Left lung (tissue), 10 donors: ENCODE data around the gene IGF2BP2. TPM values are rescaled to one million over a fixed set of nuclear protein-coding genes. Genes with fewer than 3 reads are reported as not detected.

Experiments
- ATAC-seq: fragments of 200-7000 bp; cut with Tn5 transposase; one replicate; pipeline ENCODE4 v1.9.1; 2020; ENCODE audit warnings: moderate library complexity
- DNase-seq, 4 donors: peaks; one replicate each; pipeline ENCODE4 v3.0.0-alpha.2; 2013 to 2020
- H3K27ac ChIP-seq, 2 donors: fragments of 200-600 bp; sonication (generic) in 1 of 2; one replicate each; pipeline versions ENCODE4 v1.5.0 to v1.8.0; 2020 to 2021
- H3K27me3 ChIP-seq, 2 donors: fragments of 200-600 bp; sonication (generic) in 1 of 2; one replicate each; pipeline versions ENCODE4 v1.5.0 to v1.8.0; 2020 to 2021
- H3K36me3 ChIP-seq, 2 donors: fragments of 200-600 bp; sonication (generic) in 1 of 2; one replicate each; pipeline versions ENCODE4 v1.5.0 to v1.8.0; 2020 to 2021
- H3K4me1 ChIP-seq, 2 donors: fragments of 200-600 bp; one replicate each; pipeline ENCODE4 v1.8.0; 2021
- H3K4me3 ChIP-seq, 2 donors: fragments of 200-600 bp; sonication (generic) in 1 of 2; one replicate each; pipeline versions ENCODE4 v1.5.0 to v1.8.0; 2020 to 2021; ENCODE audit warnings: mild to moderate bottlenecking in 1 of 2
- H3K9me3 ChIP-seq, 2 donors: fragments of 200-600 bp; sonication (generic) in 1 of 2; one replicate each; pipeline versions ENCODE4 v1.5.0 to v1.8.0; 2020 to 2021
- intact Hi-C, 2 donors: fragments of 100-400 bp; cut with DNase I; formaldehyde crosslinking; loops; one replicate each; pipeline versions ENCODE4 v1.11.2 to v1.14.2; 2022
- polyA plus RNA-seq, 6 donors: library from polyadenylated mRNA; unstranded; fragments of 120-200 nt; gene quantifications; one replicate each; pipeline ENCODE4 v1.2.1, GENCODE V29; 2013; ENCODE audit not compliant: insufficient read length in 6 of 6
- total RNA-seq, 2 donors: library from RNA; stranded (reverse); fragmentation: NEBNext Ultra II Directional; extraction: Animal tissue kit (Norgen Biotek cat#: 25700); gene quantifications; one replicate each; pipeline ENCODE4 v1.2.1, GENCODE V29; 2021
- TF ChIP-seq, protein P1 (sequence below), 2 donors: fragments of 200-600 bp; sonication (generic) in 1 of 2; IDR thresholded peaks; one replicate each; pipeline versions ENCODE4 v1.5.0 to v1.8.0; 2021; ENCODE audit warnings: antibody characterized with exemption in 2 of 2
- donor health status: DM: no; HTN: yes; CAD: no.
- donor health status: DM: no; HTN: no; CAD: no.

The IGF2BP2 gene
- total and polyA plus RNA-seq, 8 donors = 16.8 to 78.9 (median 67.7) TPM

DNA sequence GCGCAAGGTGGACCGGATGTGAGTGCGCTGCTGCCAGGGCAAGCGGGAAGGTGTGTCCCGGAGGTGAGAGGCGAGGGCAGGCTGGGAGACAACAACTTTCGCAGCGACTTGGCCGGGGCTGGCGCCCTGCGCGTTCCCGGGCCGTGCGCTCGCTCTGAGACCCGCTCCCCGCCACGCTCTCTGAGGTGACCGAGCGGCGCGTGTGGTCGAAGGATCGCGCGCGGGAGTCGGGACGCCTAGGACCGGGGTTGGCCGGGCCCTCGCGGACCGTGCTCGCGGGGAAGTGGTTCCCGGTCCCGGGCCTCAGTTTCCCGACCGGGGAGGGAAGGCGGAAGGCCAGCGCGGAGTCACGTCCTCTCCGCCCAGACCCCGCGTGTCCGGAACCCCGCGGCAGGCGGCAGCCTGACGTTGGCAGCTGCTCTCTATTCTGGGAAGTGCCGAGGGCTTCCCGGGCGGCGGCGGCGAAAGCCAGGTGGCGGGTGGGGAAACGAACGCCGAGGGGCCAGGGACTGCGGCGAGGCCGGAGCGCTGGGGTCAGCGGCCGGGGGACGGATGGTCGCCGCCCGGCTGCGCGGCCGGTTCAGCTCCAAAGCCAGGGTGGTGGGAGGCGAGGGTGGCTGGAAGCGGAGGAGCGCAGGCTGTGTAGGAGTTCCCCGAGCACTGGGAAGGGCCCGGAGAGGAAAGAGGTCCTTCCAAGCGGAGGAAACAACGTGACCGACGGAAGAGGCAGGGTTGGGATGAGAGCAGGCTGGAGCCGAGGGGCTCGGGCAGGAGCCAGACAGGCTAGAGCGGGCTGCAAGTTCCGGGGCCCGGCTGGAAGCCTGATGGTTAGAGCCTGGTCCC lies 1.0 kb upstream of the IGF2BP2 start:
- TF ChIP-seq, protein P1, sequence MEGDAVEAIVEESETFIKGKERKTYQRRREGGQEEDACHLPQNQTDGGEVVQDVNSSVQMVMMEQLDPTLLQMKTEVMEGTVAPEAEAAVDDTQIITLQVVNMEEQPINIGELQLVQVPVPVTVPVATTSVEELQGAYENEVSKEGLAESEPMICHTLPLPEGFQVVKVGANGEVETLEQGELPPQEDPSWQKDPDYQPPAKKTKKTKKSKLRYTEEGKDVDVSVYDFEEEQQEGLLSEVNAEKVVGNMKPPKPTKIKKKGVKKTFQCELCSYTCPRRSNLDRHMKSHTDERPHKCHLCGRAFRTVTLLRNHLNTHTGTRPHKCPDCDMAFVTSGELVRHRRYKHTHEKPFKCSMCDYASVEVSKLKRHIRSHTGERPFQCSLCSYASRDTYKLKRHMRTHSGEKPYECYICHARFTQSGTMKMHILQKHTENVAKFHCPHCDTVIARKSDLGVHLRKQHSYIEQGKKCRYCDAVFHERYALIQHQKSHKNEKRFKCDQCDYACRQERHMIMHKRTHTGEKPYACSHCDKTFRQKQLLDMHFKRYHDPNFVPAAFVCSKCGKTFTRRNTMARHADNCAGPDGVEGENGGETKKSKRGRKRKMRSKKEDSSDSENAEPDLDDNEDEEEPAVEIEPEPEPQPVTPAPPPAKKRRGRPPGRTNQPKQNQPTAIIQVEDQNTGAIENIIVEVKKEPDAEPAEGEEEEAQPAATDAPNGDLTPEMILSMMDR (IDR thresholded peaks at IDR 0.05) = no peak
- DNase-seq = peak; percentile 60 to 87 (median 62)
- H3K27me3 ChIP-seq = peaks cover 0 to 54% of the 10 kb centered on the region in 2 donors
- peak; percentile 58 for ATAC-seq
- peaks cover 0 to 27% of the 10 kb centered on the region in 2 donors for H3K4me1 ChIP-seq
- H3K27ac ChIP-seq = peak overlapping the region; percentile 79 to 86
- peak overlapping the region; percentile 71 to 75 for H3K4me3 ChIP-seq
- no peaks in the 10 kb centered on the region for H3K9me3 ChIP-seq
- H3K36me3 ChIP-seq = no peaks in the 10 kb centered on the region
- intact Hi-C loops = no loop called here

DNA sequence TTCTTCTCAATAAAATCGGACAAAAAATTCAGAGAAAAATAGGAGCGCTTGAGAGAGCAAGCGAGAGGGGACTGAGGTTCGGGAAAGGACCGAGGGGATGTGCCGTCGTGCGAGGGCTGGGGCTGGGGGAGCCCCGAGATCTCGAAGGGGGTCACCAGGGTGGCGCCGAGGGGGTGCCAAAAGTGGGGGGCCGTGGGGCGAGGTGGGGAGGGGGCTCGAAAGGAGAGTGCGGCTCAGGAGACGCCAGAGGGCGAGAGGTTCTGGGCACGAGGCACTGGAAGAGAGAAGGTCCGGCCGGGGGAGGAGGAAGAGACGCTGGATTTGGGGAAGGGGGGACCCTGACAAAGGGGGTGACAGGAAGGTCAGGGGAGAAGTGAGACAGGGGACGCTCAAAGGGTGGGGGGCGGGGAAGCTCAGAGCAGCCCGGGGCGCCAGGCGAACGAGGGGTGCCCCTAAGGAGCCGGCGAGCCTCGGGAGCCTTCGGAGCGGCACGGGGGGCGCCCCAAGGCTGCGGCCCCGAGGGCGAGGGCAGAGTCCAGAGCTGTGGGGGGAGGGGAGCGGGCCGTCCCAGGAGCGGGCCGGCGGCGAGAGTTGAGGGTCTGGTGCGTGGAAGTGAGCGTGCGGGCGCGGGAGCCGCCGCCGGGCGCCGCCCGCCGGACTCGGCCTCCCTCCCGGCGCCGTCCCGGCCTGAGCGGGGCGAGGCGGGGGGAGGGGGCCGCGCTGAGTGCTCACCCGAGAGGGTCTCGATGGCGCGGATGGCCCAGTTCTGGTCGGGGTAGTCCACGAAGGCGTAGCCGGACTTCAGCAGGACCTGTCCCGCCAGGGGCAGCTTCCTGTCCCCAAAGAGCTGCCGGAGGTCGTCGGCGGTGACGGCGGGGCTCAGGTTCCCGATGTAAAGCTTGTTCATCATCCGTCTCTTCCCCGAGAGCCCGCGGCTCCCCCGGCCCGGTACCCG lies 514 bp downstream of the IGF2BP2 start:
- Histone ChIP-seq H3K27me3 (peaks cover 0 to 58% of the 10 kb centered on the region in 2 donors), H3K4me1 (peaks cover 0 to 27% of the 10 kb centered on the region in 2 donors), H3K27ac (peak overlapping the region; percentile 79 to 90), H3K9me3 (no peaks in the 10 kb centered on the region), H3K4me3 (peak overlapping the region; percentile 64 to 75), H3K36me3 (no peaks in the 10 kb centered on the region)
- ATAC-seq (peak; percentile 29), DNase-seq (peak in 3 of 4 donors; percentile 37 to 77 (median 48))
- TF ChIP-seq, protein P1 (IDR thresholded peaks at IDR 0.05) = no peak
- intact Hi-C loops = no loop called here

DNA sequence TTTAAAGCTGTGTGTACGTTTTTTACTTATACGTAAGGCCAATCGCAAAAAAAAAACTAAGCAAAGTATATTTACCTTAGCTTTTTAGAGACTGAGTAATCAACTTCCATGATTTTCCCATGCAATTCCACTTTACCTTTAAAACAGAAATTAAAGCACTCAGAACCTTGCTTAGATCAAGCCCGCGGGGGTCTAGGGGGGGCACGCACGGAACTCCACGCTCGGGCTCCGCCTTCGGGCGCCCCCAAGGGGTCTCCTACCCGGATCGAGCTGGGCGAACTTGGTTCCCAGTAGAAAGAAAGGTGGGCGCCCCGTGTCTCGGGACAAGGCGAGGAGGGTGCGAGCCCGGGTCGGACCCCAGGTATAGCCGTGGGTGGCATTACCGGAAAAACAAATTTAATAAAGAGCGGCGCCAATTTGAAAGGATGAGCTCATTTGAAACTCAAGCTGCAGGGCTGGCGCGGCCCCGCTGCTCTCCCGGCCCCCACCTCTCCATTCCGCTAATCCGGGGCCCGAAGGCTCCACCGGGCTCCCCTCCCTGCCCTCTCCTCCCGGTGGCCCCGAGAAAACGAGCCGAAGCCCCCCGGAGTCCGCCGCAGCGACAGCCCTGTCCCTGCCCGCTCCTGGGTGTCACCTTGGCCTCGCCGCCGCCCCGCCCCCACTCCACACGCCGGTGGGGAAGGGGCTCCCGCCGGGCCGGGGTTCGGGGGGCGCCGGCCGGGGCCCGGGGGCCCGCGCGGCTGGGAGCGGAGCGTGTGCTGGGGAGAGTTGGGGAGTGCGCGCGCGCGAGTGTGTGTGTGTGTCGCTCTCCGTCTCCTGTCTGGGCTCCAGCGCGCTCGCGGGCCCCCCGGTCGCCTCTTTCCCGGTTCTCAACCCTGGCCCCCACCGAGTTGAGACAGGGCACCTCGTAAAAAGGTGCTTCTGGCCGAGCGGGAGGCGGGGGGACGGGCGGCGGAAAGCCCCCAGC lies 1.5 kb downstream of the IGF2BP2 start:
- Histone ChIP-seq H3K27ac (peak overlapping the region; percentile 79 to 90), H3K36me3 (no peaks in the 10 kb centered on the region), H3K4me3 (peak overlapping the region; percentile 64 to 75), H3K27me3 (peaks cover 0 to 62% of the 10 kb centered on the region in 2 donors), H3K9me3 (no peaks in the 10 kb centered on the region), H3K4me1 (peaks cover 0 to 27% of the 10 kb centered on the region in 2 donors)
- intact Hi-C loops = no loop called here
- peak; percentile 43 for ATAC-seq
- TF ChIP-seq, protein P1 (IDR thresholded peaks at IDR 0.05) = no peak
- peak; percentile 47 to 88 (median 70) for DNase-seq

DNA sequence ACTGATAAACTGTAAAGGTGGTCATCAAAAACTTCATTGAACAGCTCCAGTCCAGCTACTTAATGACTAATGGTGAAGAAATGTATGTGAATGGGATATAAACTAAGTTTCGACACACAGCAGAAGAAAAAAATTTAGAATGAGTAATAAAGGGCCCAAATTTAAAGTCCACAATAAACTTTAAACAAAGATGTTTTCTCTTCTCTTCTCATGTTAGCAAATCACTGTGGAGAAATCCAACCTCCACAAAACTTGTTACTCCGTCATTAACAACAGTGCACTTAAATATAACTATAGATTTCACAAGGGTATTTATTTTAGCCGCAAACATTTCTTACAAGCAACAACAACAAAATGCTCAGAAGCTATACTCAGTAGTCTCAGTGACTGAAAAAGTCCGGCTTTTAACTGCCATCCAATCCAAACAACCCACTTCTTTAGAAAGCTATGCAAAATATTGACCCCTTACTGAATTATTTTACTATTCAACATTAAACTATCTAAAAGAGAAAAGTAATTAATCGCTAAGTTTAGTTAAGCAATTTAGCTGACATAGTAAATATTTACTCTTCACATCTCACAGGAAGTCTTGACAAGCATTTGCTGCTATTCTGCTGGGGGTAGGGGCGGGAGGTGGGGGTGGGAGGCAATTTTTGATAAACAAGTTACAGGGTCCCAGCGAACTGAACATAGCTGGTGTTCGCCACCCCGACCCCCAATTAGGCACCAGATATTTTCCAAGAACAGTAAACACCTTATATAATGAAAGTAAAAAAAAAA lies 2.4 kb downstream of the IGF2BP2 start:
- TF ChIP-seq, protein P1 (IDR thresholded peaks at IDR 0.05) = no peak
- Histone ChIP-seq H3K27me3 (peaks cover 0 to 64% of the 10 kb centered on the region in 2 donors), H3K27ac (peak overlapping the region; percentile 79 to 90), H3K4me1 (peaks cover 0 to 27% of the 10 kb centered on the region in 2 donors), H3K9me3 (no peaks in the 10 kb centered on the region), H3K36me3 (no peaks in the 10 kb centered on the region), H3K4me3 (peak overlapping the region; percentile 64 to 75)
- intact Hi-C loops = no loop called here
- ATAC-seq (no peak), DNase-seq (no peak)
